HL-60 (cell line): Measurements from ENCODE around the gene DLK1.

Experiments
- CTCF ChIP-seq: IDR thresholded peaks from one replicate; pipeline ENCODE4 v1.5.1; 2011; ENCODE audit warnings: low read length, control low read depth, inconsistent platforms; ENCODE audit not compliant: insufficient read depth
- GABPA ChIP-seq: IDR thresholded peaks from 2 replicates; pipeline ENCODE4 v1.6.1; 2012; ENCODE audit warnings: low read depth
- REST ChIP-seq: IDR thresholded peaks from 2 replicates; pipeline ENCODE4 v1.6.1; 2012; ENCODE audit warnings: low read depth; ENCODE audit not compliant: insufficient replicate concordance

GRCh38 chr14:100727873-100728240 lies 1.2 kb downstream of the DLK1 start:
- no peak for TF ChIP-seq CTCF
- TF ChIP-seq GABPA: no peak
- TF ChIP-seq REST: no peak
